HCT116 (cell line): Measurements from ENCODE around the gene CBL. TPM values are rescaled to one million over a fixed set of nuclear protein-coding genes. Genes with fewer than 3 reads are reported as not detected.

Experiments
- ATAC-seq: fragments of 200-7000 bp; cut with Tn5 transposase; 2 replicates; pipeline ENCODE4 v1.9.1; 2020; ENCODE audit warnings: mild to moderate bottlenecking, moderate library complexity
- BruUV-seq: library from RNA; stranded (reverse); fragments of 400-500 nt; replicated peaks from 2 replicates; lab custom pipeline; 2021; lab: Mats Ljungman, UMichigan
- CTCF ChIA-PET: fragments of 300-600 bp; sonication (Branson Sonifier 250); formaldehyde crosslinking; loops from one replicate; lab custom pipeline; 2021; ENCODE audit warnings: antibody characterized with exemption; lab: Charles Lee
- POLR2A ChIA-PET: fragments of 300-600, 350-600 bp; sonication (Branson Sonifier 250); formaldehyde crosslinking; loops from one replicate; lab custom pipeline; 2021; ENCODE audit warnings: antibody characterized with exemption; lab: Charles Lee
- RAD21 ChIA-PET, 2 experiments: fragments of 300-600 bp; sonication (Branson Sonifier 250); formaldehyde crosslinking; loops; one replicate each; lab custom pipeline; 2023; ENCODE audit warnings: low total read pairs in 2 of 2; ENCODE audit not compliant: uncharacterized antibody in 2 of 2, unreplicated experiment in 2 of 2, low non-redundant PET in 1 of 2; lab: Charles Lee
- DNase-seq: peaks from one replicate; pipeline ENCODE4 v3.0.0-alpha.2; 2010; ENCODE audit warnings: low read depth, low spot score
- H2AFZ ChIP-seq: fragments of 200-600 bp; shearing (Covaris generic), sonication (generic); 2 replicates; pipeline ENCODE4 v1.6.1; 2017; ENCODE audit warnings: low read depth, mixed run types, mixed read lengths, antibody characterized with exemption, low read length; ENCODE audit not compliant: poor library complexity, severe bottlenecking
- H3K27ac ChIP-seq: 2 replicates; pipeline ENCODE4 v1.5.1; 2012; ENCODE audit warnings: low read depth, low read length
- H3K27me3 ChIP-seq: fragments of 200-600 bp; sonication (generic); 2 replicates; pipeline ENCODE4 v1.6.1; 2016; ENCODE audit warnings: mixed run types, low read length, mixed read lengths; ENCODE audit not compliant: insufficient read depth
- H3K36me3 ChIP-seq, 2 experiments: fragments of 200-500 bp in 1 of 2; fragments of 200-600 bp in 1 of 2; sonication (Bioruptor generic) in 1 of 2; sonication (generic) in 1 of 2; 2 replicates each; pipeline versions ENCODE4 v1.5.1 to v1.6.1; 2014 to 2016; ENCODE audit warnings: low read length in 2 of 2, inconsistent platforms in 1 of 2, mixed read lengths in 1 of 2, mixed run types in 1 of 2; ENCODE audit not compliant: insufficient read depth in 2 of 2, control insufficient read depth in 1 of 2
- H3K4me1 ChIP-seq, 2 experiments: fragments of 200-600 bp in 1 of 2; sonication (generic) in 1 of 2; 2 replicates each; pipeline versions ENCODE4 v1.5.1 to v1.6.1; 2012 to 2017; ENCODE audit warnings: low read length in 2 of 2, inconsistent platforms in 1 of 2, mild to moderate bottlenecking in 1 of 2, mixed read lengths in 1 of 2, mixed run types in 1 of 2, moderate library complexity in 1 of 2; ENCODE audit not compliant: insufficient read depth in 2 of 2, control insufficient read depth in 1 of 2
- H3K4me2 ChIP-seq: fragments of 200-600 bp; sonication (generic); 2 replicates; pipeline ENCODE4 v1.6.1; 2017; ENCODE audit warnings: mixed run types, low read length, mixed read lengths
- H3K4me3 ChIP-seq, 2 experiments: fragments of 200-600 bp in 1 of 2; sonication (generic) in 1 of 2; replicated peaks in 1 of 2; 2 replicates each; pipeline ENCODE4 v1.5.1; 2011 to 2016; ENCODE audit warnings: low read length in 2 of 2, control low read depth in 1 of 2, low read depth in 1 of 2, mild to moderate bottlenecking in 1 of 2, mixed read lengths in 1 of 2, mixed run types in 1 of 2
- H3K79me2 ChIP-seq: fragments of 200-600 bp; sonication (generic); 2 replicates; pipeline ENCODE4 v1.6.1; 2017; ENCODE audit warnings: mild to moderate bottlenecking, mixed run types, low read length, moderate library complexity, mixed read lengths; ENCODE audit not compliant: insufficient read depth
- H3K9ac ChIP-seq: fragments of 200-600 bp; sonication (generic); 2 replicates; pipeline ENCODE4 v1.6.1; 2016; ENCODE audit warnings: low read length, mixed read lengths
- H3K9me2 ChIP-seq: fragments of 200-600 bp; sonication (generic), shearing (Covaris generic); 2 replicates; pipeline ENCODE4 v1.6.1; 2017; ENCODE audit warnings: mixed run types, mild to moderate bottlenecking, moderate library complexity; ENCODE audit not compliant: insufficient read depth
- H3K9me3 ChIP-seq, 2 experiments: fragments of 200-500 bp in 1 of 2; fragments of 200-600 bp in 1 of 2; sonication (Bioruptor generic) in 1 of 2; sonication (generic) in 1 of 2; 2 replicates each; pipeline ENCODE4 v1.6.1; 2014 to 2017; ENCODE audit warnings: low read length in 2 of 2, mixed read lengths in 2 of 2, inconsistent platforms in 1 of 2, low read depth in 1 of 2, mild to moderate bottlenecking in 1 of 2, mixed run types in 1 of 2, moderate library complexity in 1 of 2; ENCODE audit not compliant: control insufficient read depth in 1 of 2, insufficient read depth in 1 of 2
- H4K20me1 ChIP-seq: fragments of 200-600 bp; sonication (generic), shearing (Covaris generic); 2 replicates; pipeline ENCODE4 v1.6.1; 2017; ENCODE audit warnings: mixed run types, mild to moderate bottlenecking, moderate library complexity; ENCODE audit not compliant: insufficient read depth
- JUND ChIP-seq: IDR thresholded peaks from 2 replicates; pipeline ENCODE4 v1.6.1; 2012
- POLR2AphosphoS5 ChIP-seq: IDR thresholded peaks from 2 replicates; pipeline ENCODE4 v1.6.1; 2011; ENCODE audit warnings: mild to moderate bottlenecking, low read depth, low read length, moderate library complexity
- TCF7L2 ChIP-seq: IDR thresholded peaks from 2 replicates; pipeline ENCODE4 v1.7.0; 2011; ENCODE audit warnings: borderline replicate concordance, inconsistent platforms; ENCODE audit not compliant: insufficient read depth, insufficient read length; ENCODE audit errors: extremely low read depth
- ZFX ChIP-seq: fragments of 450-650 bp; IDR thresholded peaks from 2 replicates; pipeline ENCODE4 v1.6.1; 2017
- intact Hi-C: fragments of 100-400 bp; cut with micrococcal nuclease; formaldehyde crosslinking; loops from 2 replicates; pipeline ENCODE4 v1.10.0; 2022
- total RNA-seq: library from RNA; stranded (reverse); gene quantifications from one replicate; pipeline ENCODE4 v1.2.1, GENCODE V29; 2021; ENCODE audit not compliant: unreplicated experiment
- TF ChIP-seq, protein P1 (sequence below): IDR thresholded peaks from 2 replicates; pipeline ENCODE4 v1.6.1; 2012
- TF ChIP-seq, protein P2 (sequence below): IDR thresholded peaks from 2 replicates; pipeline ENCODE4 v1.6.1; 2012; ENCODE audit warnings: low read depth
- TF ChIP-seq, protein P3 (sequence below), 3 experiments: fragments of 200-600 bp in 1 of 3; sonication (generic) in 1 of 3; IDR thresholded peaks in 2 of 3; conservative IDR thresholded peaks in 1 of 3; 2 replicates each; pipeline ENCODE4 v1.5.1; 2012 to 2017; ENCODE audit warnings: low read depth in 2 of 3, low read length in 2 of 3, antibody characterized with exemption in 1 of 3, borderline replicate concordance in 1 of 3, control low read depth in 1 of 3, mild to moderate bottlenecking in 1 of 3, mixed read lengths in 1 of 3, mixed run types in 1 of 3, moderate library complexity in 1 of 3; ENCODE audit not compliant: insufficient read depth in 1 of 3

Gene CBL
- total RNA-seq, 1 experiment from 2014 or later: 31.1 TPM

DNA sequence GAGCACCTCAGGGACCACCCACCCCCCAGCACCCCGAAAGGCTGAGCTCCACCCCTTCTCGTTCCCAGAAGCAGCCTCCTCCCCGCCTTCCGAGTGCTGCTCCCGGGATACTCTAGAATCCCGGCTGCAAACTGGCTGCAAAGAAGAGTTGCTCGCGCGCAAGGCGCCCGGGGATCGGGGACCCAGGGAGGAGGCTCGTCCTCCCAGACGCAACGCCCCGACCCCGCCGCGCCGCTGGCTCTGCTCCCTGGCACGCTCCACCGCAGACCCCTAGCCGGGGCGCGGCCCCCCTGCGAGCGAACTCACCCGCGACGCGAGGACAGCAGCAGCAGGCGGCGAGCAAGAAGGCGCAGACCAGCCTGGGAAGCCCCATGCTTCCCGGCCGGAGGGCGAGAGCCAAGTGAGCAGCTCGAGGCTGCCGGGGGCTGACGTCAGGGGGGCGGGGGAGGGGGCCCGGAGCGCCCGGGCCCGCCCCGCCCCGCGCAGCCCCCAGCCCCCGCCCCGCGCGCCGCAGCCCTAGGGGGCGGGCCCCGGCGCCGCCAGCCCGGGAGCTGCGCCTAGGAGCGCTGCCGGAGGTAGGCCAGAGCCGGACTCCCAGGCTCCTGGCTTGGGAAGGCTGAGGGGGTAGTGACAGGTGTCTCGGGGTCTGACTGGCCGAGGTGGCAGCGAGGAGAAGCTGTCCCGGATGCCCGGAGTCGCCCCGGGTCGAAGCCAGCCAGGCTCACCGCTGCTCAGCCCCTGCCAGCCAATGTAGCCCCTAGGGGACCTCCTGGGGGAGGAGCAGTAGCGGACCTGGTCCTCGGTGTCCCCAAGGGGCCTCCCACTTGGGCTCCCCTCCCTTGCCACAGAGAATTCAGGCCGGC lies 110.8 kb downstream of the CBL start, which contains the start of gene MCAM:
Gene MCAM, minus strand, starts transcription at position 402 of the 863 bp plus-strand sequence. Its CDS starts 29 bp downstream, at position 373.
- DNase-seq (no peak), ATAC-seq (peak; percentile 52)
- peak within 1 kb of the TSS; percentile 82 for H2AFZ ChIP-seq
- H3K9me2 ChIP-seq: no peaks in the 10 kb centered on the region
- H3K4me1 ChIP-seq: peaks cover 16 to 45% of the 10 kb centered on the region in 2 experiments
- H3K9ac ChIP-seq: peak within 1 kb of the TSS; percentile 71
- intact Hi-C loops: no loop called here
- peaks cover 0 to 8% of the 10 kb centered on the region in 2 experiments; a peak in 2 of 4 replicates for H3K36me3 ChIP-seq
- peak within 1 kb of the TSS; percentile 66 for H3K27ac ChIP-seq
- H3K79me2 ChIP-seq: no peaks in the 10 kb centered on the region; the same call in 1 of the 2 replicates
- no peaks in the 10 kb centered on the region for H3K27me3 ChIP-seq
- ChIA-PET RAD21 (interaction anchor here in 1 of 2 experiments (1.4 kb wide), 1 partner anchor 21 kb away, joined by 4 read pairs; no protein-coding TSS in a partner anchor), CTCF (interaction anchor here (1.0 to 2.1 kb wide), 2 partner anchors 22 to 23 kb away, joined by 3 to 12 read pairs (median 3); no protein-coding TSS in a partner anchor), POLR2A (interaction anchor here (0.7 to 1.3 kb wide), 3 partner anchors 8 to 12 kb away, joined by 3 read pairs; no protein-coding TSS in a partner anchor)
- TSS peak; percentile 73 for BruUV-seq
- H4K20me1 ChIP-seq: no peaks in the 10 kb centered on the region
- no peaks in the 10 kb centered on the region for H3K9me3 ChIP-seq
- peak within 1 kb of the TSS; percentile 99 for H3K4me2 ChIP-seq
- peak within 1 kb of the TSS; percentile 63 to 75 for H3K4me3 ChIP-seq
- TF ChIP-seq, protein P1, sequence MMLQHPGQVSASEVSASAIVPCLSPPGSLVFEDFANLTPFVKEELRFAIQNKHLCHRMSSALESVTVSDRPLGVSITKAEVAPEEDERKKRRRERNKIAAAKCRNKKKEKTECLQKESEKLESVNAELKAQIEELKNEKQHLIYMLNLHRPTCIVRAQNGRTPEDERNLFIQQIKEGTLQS: no peak
- TF ChIP-seq POLR2AphosphoS5: peak; percentile 55
- TF ChIP-seq, protein P2, sequence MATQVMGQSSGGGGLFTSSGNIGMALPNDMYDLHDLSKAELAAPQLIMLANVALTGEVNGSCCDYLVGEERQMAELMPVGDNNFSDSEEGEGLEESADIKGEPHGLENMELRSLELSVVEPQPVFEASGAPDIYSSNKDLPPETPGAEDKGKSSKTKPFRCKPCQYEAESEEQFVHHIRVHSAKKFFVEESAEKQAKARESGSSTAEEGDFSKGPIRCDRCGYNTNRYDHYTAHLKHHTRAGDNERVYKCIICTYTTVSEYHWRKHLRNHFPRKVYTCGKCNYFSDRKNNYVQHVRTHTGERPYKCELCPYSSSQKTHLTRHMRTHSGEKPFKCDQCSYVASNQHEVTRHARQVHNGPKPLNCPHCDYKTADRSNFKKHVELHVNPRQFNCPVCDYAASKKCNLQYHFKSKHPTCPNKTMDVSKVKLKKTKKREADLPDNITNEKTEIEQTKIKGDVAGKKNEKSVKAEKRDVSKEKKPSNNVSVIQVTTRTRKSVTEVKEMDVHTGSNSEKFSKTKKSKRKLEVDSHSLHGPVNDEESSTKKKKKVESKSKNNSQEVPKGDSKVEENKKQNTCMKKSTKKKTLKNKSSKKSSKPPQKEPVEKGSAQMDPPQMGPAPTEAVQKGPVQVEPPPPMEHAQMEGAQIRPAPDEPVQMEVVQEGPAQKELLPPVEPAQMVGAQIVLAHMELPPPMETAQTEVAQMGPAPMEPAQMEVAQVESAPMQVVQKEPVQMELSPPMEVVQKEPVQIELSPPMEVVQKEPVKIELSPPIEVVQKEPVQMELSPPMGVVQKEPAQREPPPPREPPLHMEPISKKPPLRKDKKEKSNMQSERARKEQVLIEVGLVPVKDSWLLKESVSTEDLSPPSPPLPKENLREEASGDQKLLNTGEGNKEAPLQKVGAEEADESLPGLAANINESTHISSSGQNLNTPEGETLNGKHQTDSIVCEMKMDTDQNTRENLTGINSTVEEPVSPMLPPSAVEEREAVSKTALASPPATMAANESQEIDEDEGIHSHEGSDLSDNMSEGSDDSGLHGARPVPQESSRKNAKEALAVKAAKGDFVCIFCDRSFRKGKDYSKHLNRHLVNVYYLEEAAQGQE: no peak
- 0 out of 2 replicates have a peak, but pooled peaks have one; percentile 50 for TF ChIP-seq ZFX
- TF ChIP-seq, protein P3, sequence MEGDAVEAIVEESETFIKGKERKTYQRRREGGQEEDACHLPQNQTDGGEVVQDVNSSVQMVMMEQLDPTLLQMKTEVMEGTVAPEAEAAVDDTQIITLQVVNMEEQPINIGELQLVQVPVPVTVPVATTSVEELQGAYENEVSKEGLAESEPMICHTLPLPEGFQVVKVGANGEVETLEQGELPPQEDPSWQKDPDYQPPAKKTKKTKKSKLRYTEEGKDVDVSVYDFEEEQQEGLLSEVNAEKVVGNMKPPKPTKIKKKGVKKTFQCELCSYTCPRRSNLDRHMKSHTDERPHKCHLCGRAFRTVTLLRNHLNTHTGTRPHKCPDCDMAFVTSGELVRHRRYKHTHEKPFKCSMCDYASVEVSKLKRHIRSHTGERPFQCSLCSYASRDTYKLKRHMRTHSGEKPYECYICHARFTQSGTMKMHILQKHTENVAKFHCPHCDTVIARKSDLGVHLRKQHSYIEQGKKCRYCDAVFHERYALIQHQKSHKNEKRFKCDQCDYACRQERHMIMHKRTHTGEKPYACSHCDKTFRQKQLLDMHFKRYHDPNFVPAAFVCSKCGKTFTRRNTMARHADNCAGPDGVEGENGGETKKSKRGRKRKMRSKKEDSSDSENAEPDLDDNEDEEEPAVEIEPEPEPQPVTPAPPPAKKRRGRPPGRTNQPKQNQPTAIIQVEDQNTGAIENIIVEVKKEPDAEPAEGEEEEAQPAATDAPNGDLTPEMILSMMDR (IDR thresholded peaks at IDR 0.05 in 2 of 3, conservative IDR thresholded peaks at IDR 0.05 in 1 of 3; ENCODE audit: borderline replicate concordance in 1 of 3, insufficient read depth in 1 of 3, low read depth in 2 of 3, low read length in 2 of 3): no peak
- TF ChIP-seq TCF7L2: peak; percentile 5
- no peak for TF ChIP-seq JUND
